GM23248 (cell line): ENCODE data around the gene IFT43.

ENCODE experiments used
- EZH2 ChIP-seq: fragments of 200-600 bp; sonication (generic); IDR thresholded peaks from 2 replicates; pipeline ENCODE4 v1.6.1; 2018; ENCODE audit warnings: antibody characterized with exemption, mild to moderate bottlenecking; ENCODE audit not compliant: insufficient read depth, poor library complexity, severe bottlenecking
- EZH2phosphoT487 ChIP-seq: fragments of 200-600 bp; sonication (generic); IDR thresholded peaks from 2 replicates; pipeline ENCODE4 v1.6.1; 2018; ENCODE audit warnings: antibody characterized with exemption, moderate library complexity, mild to moderate bottlenecking, low read depth; ENCODE audit not compliant: insufficient read depth

DNA sequence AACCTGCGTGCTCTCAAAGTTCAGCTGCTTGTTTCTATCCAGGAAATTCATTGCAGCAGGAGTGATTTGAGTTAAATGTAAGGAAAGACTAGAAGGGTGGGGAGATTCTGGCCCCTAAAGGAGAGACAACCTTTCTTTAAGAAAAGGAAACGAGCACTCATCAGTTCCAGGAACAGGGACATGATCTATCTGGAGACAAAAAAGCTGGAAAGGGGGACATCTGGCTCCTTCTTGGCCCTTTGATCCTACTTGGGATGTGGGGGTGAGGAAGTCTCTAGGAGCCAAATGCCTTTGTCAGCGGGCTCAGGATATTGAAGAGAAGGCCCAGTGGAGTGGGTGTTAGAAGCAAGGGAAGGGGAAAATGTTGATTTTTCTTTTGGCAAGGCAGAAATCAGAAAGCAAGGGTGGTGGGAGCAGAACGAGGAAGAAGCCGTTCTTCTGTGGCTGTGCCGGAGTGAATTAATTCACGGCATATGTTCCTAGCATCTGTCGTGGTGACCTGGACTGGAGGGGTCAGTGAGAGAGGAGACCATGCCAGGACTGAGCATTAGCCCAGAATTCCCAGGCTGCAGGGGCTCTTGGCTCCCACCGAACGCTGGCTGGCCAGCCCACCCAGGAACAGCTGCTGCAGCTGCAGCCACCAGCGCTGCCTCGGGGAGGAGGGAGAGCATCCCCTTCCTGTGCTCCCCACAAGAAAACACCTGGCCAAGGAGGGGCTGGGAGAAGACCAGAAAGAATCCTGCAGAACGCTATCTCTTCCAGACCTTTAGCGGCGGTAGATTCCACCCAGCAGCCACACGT, 103.4 kb downstream of the IFT43 start:
- TF ChIP-seq EZH2phosphoT487: no peak
- TF ChIP-seq EZH2: no peak
